Measurements from ENCODE around the gene AUTS2. TPM values are rescaled to one million over a fixed set of nuclear protein-coding genes. Genes with fewer than 3 reads are reported as not detected.

The AUTS2 gene
- total and polyA plus RNA-seq, 10 of the 15 experiments (the other 5 are each of a cell fraction or from before 2014, with no cell fraction given): 6.4 to 55.6 (median 21.6) TPM

DNA sequence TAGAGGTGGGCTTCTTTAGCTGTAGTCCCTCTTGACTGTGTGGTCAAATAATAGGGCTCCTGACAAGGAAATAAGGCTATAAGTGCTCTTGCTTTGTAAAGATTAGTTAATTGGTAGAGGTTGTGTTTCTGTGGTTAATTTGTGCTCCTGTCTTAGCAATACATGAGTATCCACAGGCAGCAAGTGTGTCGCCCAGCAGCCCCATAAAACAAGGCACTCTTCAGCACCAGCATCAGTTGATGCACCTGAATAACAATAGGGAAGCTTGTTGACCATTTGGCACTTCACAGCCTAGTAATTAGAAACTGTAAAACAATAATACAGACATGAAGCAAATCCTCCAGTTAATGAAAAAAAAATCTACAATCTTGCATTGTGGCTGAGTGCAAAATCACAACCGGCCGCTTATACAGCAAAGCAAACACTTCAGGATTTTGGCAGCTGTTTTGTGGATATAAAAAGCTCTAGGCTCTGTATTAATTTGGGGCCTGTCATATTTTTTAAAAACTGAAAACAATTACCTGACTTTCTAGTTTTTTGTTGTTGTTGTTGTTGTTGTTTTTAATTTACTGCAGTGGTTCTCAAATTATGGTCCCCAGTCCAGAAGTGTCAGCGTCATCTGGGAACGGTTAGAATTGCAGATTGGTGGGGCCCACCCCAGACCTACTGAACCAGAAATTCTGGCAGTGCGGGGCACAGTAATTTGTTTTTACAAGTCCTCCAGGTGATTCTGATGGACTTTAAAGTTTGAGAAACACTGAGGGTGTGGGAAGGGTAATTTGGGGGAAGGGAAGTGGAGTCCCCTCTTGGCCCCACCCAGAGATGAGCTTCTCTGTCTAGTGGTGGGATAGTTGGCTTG, 56.8 kb downstream of the AUTS2 start (continued):
- TF ChIP-seq BMI1 (IDR thresholded peaks at IDR 0.05; ENCODE audit: borderline replicate concordance) (no peak), ZNF384 (IDR thresholded peaks at IDR 0.05; ENCODE audit: borderline replicate concordance, low read depth, low read length) (no peak), HDAC6 (IDR thresholded peaks at IDR 0.05; ENCODE audit: unreplicated experiment) (no peak), SKIL (IDR thresholded peaks at IDR 0.05; ENCODE audit: low read depth, poor library complexity, severe bottlenecking) (no peak), MEF2A (IDR thresholded peaks at IDR 0.05; ENCODE audit: insufficient read depth, low read depth, low read length) (no peak), WRNIP1 (IDR thresholded peaks at IDR 0.05; ENCODE audit: borderline replicate concordance, low read depth, low read length) (no peak), ATF7 (IDR thresholded peaks at IDR 0.05; ENCODE audit: low read depth) (peak; percentile 16; the same call in 1 of the 2 replicates), ATF2 (IDR thresholded peaks at IDR 0.05; ENCODE audit: low read length) (no peak), EED (IDR thresholded peaks at IDR 0.05; ENCODE audit: low read depth) (no peak), TAF1 (IDR thresholded peaks at IDR 0.05; ENCODE audit: borderline replicate concordance, low read depth, low read length) (no peak), EP300 (IDR thresholded peaks at IDR 0.05; ENCODE audit: borderline replicate concordance in 1 of 2, control insufficient read depth in 1 of 2, low read depth in 2 of 2, low read length in 2 of 2) (peak in 1 of 2 experiments; percentile 11; a peak in 1 of 4 replicates), ATF3 (IDR thresholded peaks at IDR 0.05; ENCODE audit: borderline replicate concordance, extremely low read depth, low read depth, low read length) (no peak), TBL1XR1 (IDR thresholded peaks at IDR 0.05; ENCODE audit: low read depth, low read length) (no peak), BHLHE40 (IDR thresholded peaks at IDR 0.05; ENCODE audit: borderline replicate concordance in 1 of 2, low read depth in 2 of 2, low read length in 1 of 2) (peak in 1 of 2 experiments; percentile 18; a peak in 1 of 4 replicates), HDAC2 (IDR thresholded peaks at IDR 0.05) (no peak), PML (IDR thresholded peaks at IDR 0.05; ENCODE audit: low read length) (no peak)
- TF ChIP-seq, protein P1, sequence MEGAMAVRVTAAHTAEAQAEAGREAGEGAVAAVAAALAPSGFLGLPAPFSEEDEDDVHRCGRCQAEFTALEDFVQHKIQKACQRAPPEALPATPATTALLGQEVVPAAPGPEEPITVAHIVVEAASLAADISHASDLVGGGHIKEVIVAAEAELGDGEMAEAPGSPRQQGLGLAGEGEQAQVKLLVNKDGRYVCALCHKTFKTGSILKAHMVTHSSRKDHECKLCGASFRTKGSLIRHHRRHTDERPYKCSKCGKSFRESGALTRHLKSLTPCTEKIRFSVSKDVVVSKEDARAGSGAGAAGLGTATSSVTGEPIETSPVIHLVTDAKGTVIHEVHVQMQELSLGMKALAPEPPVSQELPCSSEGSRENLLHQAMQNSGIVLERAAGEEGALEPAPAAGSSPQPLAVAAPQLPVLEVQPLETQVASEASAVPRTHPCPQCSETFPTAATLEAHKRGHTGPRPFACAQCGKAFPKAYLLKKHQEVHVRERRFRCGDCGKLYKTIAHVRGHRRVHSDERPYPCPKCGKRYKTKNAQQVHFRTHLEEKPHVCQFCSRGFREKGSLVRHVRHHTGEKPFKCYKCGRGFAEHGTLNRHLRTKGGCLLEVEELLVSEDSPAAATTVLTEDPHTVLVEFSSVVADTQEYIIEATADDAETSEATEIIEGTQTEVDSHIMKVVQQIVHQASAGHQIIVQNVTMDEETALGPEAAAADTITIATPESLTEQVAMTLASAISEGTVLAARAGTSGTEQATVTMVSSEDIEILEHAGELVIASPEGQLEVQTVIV (IDR thresholded peaks at IDR 0.05; ENCODE audit: borderline replicate concordance, partially characterized antibody): no peak
- TF ChIP-seq, protein P2, sequence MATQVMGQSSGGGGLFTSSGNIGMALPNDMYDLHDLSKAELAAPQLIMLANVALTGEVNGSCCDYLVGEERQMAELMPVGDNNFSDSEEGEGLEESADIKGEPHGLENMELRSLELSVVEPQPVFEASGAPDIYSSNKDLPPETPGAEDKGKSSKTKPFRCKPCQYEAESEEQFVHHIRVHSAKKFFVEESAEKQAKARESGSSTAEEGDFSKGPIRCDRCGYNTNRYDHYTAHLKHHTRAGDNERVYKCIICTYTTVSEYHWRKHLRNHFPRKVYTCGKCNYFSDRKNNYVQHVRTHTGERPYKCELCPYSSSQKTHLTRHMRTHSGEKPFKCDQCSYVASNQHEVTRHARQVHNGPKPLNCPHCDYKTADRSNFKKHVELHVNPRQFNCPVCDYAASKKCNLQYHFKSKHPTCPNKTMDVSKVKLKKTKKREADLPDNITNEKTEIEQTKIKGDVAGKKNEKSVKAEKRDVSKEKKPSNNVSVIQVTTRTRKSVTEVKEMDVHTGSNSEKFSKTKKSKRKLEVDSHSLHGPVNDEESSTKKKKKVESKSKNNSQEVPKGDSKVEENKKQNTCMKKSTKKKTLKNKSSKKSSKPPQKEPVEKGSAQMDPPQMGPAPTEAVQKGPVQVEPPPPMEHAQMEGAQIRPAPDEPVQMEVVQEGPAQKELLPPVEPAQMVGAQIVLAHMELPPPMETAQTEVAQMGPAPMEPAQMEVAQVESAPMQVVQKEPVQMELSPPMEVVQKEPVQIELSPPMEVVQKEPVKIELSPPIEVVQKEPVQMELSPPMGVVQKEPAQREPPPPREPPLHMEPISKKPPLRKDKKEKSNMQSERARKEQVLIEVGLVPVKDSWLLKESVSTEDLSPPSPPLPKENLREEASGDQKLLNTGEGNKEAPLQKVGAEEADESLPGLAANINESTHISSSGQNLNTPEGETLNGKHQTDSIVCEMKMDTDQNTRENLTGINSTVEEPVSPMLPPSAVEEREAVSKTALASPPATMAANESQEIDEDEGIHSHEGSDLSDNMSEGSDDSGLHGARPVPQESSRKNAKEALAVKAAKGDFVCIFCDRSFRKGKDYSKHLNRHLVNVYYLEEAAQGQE (IDR thresholded peaks at IDR 0.05; ENCODE audit: low read depth, low read length): no peak

Data from GM12878 (cell line).